Small intestine (tissue), 7 donors: ENCODE measurements around the gene SIGLEC12. TPM values are rescaled to one million over a fixed set of nuclear protein-coding genes. Genes with fewer than 3 reads are reported as not detected.
"Not testable (repeated sequence)": the region's sequence is repeated elsewhere in the genome, so short reads cannot be mapped to it uniquely, and the experiment has no call there.

Source experiments
- DNase-seq, 2 donors: peaks; one replicate each; pipeline versions ENCODE4 v3.0.0 to v3.0.0-alpha.2; 2013
- FAIRE-seq: peaks from 2 replicates; lab custom pipeline; 2012; peaks lifted over from hg19 to GRCh38; lab: Jason Lieb, UNC
- H3K27ac ChIP-seq, 3 donors: one replicate each; pipeline ENCODE4 v1.5.1; 2013; ENCODE audit warnings: low read length in 2 of 3, mild to moderate bottlenecking in 2 of 3, control low read depth in 1 of 3, inconsistent platforms in 1 of 3, low read depth in 1 of 3, moderate library complexity in 1 of 3
- H3K27me3 ChIP-seq, 3 donors: one replicate each; pipeline ENCODE4 v1.6.1; 2013; ENCODE audit warnings: low read length in 3 of 3, inconsistent platforms in 1 of 3; ENCODE audit not compliant: control insufficient read depth in 3 of 3, insufficient read depth in 3 of 3
- H3K36me3 ChIP-seq, 3 donors: one replicate each; pipeline ENCODE4 v1.6.1; 2013; ENCODE audit warnings: low read length in 3 of 3, inconsistent platforms in 1 of 3, low read depth in 1 of 3, mild to moderate bottlenecking in 1 of 3, moderate library complexity in 1 of 3; ENCODE audit not compliant: control insufficient read depth in 3 of 3, insufficient read depth in 2 of 3
- H3K4me1 ChIP-seq, 3 donors: one replicate each; pipeline ENCODE4 v1.6.1; 2013; ENCODE audit warnings: low read length in 2 of 3, inconsistent platforms in 1 of 3, low read depth in 1 of 3, mild to moderate bottlenecking in 1 of 3, moderate library complexity in 1 of 3; ENCODE audit not compliant: control insufficient read depth in 3 of 3, insufficient read depth in 2 of 3
- H3K4me3 ChIP-seq, 3 donors: one replicate each; pipeline ENCODE4 v1.5.1; 2013; ENCODE audit warnings: low read length in 3 of 3, control low read depth in 1 of 3, inconsistent platforms in 1 of 3, low read depth in 1 of 3, mild to moderate bottlenecking in 1 of 3, moderate library complexity in 1 of 3
- H3K9me3 ChIP-seq, 2 donors: one replicate each; pipeline ENCODE4 v1.6.1; 2013; ENCODE audit warnings: low read depth in 1 of 2, low read length in 1 of 2; ENCODE audit not compliant: control insufficient read depth in 2 of 2, insufficient read depth in 1 of 2
- WGBS, 3 donors: extraction: QIAGEN DNeasy Blood & Tissue Kit; methylation state at CpG; one replicate each; pipeline ENCODE4 v1.1.7; 2013; 5-methylcytosine and 5-hydroxymethylcytosine counted together
- polyA plus RNA-seq, 4 donors: library from polyadenylated mRNA; stranded (reverse) in 3 of 4; unstranded in 1 of 4; fragments of 200-250 nt in 3 of 4; fragments of 120-200 nt in 1 of 4; gene quantifications; one replicate each; pipeline versions ENCODE4 v1.2.1 to v1.2.3, GENCODE V29; 2013
- donor health status: healthy with polysubstance abuse.
- donor health status: control.
- donor health status: control.
- donor health status: Bipolar disorder and iron deficiency.
- donor health status: healthy.

SIGLEC12 gene
- polyA plus RNA-seq, 4 donors: 0.33 to 5.7 (median 2.0) TPM; not detected in 1

- Histone ChIP-seq H3K4me3 (no peak overlapping the region), H3K27me3 (no peaks in the 10 kb centered on the region), H3K4me1 (no peaks in the 10 kb centered on the region), H3K27ac (no peak overlapping the region), H3K36me3 (no peaks in the 10 kb centered on the region), H3K9me3 (no peaks in the 10 kb centered on the region)
- FAIRE-seq (no peak), DNase-seq (no peak)
- WGBS, 3 donors: 64 to 72% (median 68%) methylated on average over 11 of the region's 11 CpGs
These were observed 44.9 kb downstream of the SIGLEC12 start for GRCh38 chr19:51456541-51457290.

GRCh38 chr19:51450730-51451307 is 50.8 kb downstream of the SIGLEC12 start:
- H3K27me3 ChIP-seq: no peaks in the 10 kb centered on the region
- no peaks in the 10 kb centered on the region for H3K4me1 ChIP-seq
- H3K36me3 ChIP-seq: no peaks in the 10 kb centered on the region
- no peak overlapping the region for H3K27ac ChIP-seq
- no peak overlapping the region for H3K4me3 ChIP-seq
- WGBS, 3 donors: 75 to 85% (median 82%) methylated on average over 5 of the region's 5 CpGs
- FAIRE-seq (no peak), DNase-seq (no peak)
- no peaks in the 10 kb centered on the region for H3K9me3 ChIP-seq

DNA sequence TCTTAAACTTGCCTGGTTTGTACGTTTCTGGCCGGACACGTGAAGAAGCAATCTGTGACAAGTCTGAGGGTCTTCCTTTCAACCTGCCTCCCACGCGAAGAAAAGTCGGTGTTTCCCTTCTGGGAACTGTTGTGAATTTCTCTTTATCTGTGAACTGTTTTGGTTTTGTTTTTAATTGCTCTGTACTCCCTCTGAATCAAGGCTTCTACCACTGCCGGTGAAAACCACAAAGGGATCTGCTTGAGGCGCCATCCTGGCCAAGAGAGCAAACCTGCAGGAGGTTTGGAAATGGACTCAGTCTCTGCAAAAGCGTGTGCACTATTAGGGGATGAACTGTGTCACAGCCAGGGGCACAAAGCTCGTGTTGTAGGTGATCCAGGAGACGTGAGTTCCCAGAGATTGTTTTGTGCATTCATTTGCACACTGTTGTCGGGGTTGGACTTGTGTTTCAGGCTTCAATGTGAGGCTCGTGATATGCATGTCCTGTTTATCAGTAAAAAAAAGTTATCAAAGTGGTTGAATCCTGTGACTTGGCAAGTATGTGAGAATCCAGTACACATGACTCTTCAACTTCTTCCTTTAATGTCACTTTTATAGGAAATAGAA is 53.1 kb downstream of the SIGLEC12 start:
- Histone ChIP-seq H3K4me1 (no peaks in the 10 kb centered on the region), H3K36me3 (no peaks in the 10 kb centered on the region), H3K27me3 (no peaks in the 10 kb centered on the region), H3K27ac (no peak overlapping the region), H3K4me3 (no peak overlapping the region), H3K9me3 (no peaks in the 10 kb centered on the region)
- no peak for FAIRE-seq
- 50 to 59% (median 52%) methylated on average over 13 of the region's 13 CpGs for WGBS, 3 donors
- no peak for DNase-seq

- no peak for FAIRE-seq
- DNase-seq: no peak
These were observed 53.6 kb downstream of the SIGLEC12 start for GRCh38 chr19:51448011-51448410.

DNA sequence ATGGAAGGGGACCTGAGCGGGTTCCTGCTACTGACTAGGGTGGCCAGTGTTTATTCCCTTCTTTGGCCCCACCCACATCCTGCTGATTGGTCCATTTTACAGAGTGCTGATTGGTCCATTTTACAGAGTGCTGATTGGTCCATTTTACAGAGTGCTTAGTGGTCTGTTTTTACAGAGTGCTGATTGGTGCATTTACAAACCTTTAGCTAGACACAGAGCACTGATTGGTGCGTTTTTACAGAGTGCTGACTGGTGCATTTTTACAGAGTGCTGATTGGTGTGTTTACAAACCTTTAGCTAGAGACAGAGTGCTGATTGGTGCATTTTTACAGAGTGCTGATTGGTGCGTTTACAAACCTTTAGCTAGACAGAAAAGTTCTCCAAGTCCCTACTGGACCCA is 54.1 kb downstream of the SIGLEC12 start:
- FAIRE-seq: not testable (repeated sequence)

More at GRCh38 chr19:51448011-51448410, 53.6 kb downstream of the SIGLEC12 start:
- Histone ChIP-seq H3K9me3 (no peaks in the 10 kb centered on the region), H3K27me3 (no peaks in the 10 kb centered on the region), H3K4me1 (no peaks in the 10 kb centered on the region), H3K27ac (no peak overlapping the region), H3K36me3 (no peaks in the 10 kb centered on the region), H3K4me3 (no peak overlapping the region)
- WGBS, 3 donors: 83 to 86% (median 84%) methylated on average over 7 of the region's 7 CpGs

DNA sequence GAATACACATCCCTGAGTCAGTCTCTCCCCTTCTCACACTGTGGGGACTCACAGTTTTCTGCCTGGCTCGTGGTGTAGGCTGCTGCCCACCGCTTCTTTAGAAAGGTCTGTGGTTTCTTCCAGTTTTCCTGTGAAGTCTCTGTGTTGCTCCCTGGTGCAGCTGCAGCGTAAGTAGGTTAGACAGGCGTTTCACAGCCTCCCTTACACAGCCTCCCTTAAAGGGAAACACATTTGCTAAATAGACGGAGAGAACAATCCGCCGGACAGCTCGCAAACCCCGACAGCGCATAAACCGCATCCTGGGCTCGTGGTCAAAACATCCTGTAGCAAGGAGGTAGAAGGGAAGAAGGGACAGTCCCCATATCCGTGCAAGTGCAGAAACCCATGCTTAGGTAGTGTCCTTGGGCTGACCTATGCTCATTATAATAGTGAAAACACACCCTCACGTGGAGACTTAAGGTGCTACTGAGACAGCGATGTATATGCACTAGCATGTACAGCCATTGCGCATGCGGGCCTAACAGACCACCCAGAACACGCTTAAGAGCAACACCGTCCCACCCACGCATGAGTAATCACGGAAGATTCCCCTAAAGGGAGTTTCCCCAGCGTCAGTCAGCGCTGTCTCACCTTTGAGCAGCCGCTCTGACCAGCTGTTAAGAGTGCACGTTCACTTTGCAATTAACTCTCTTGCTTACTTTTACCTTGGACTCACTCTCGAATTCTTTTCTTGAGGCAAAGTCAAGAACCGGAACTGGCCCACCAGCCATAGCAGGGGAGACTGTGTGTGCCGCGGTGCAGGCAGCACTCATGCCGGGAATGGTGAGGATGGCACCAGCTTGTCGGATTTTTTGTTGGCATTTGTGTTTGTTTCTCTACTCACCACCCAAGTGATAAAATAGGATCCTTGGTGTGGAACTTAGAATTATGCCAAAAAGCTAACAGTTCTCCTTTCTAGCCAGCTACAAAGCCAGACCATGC is 59.9 kb downstream of the SIGLEC12 start:
- Histone ChIP-seq H3K36me3 (no peaks in the 10 kb centered on the region), H3K9me3 (no peaks in the 10 kb centered on the region), H3K27ac (peak overlapping the region in 1 of 3 donors; percentile 41), H3K4me3 (peak overlapping the region in 1 of 3 donors; percentile 5), H3K27me3 (peaks cover 0 to 5% (median 0%) of the 10 kb centered on the region in 3 donors), H3K4me1 (peaks cover 0 to 3% (median 0%) of the 10 kb centered on the region in 3 donors)
- FAIRE-seq (no peak), DNase-seq (peak in 1 of 2 donors; percentile 57)
- WGBS, 3 donors: 45 to 63% (median 56%) methylated on average over 31 of the region's 31 CpGs

More for the DNA sequence above, 54.1 kb downstream of the SIGLEC12 start:
- not testable (repeated sequence) for H3K27me3 ChIP-seq, H3K4me1 ChIP-seq, H3K9me3 ChIP-seq, H3K27ac ChIP-seq, DNase-seq, H3K36me3 ChIP-seq, H3K4me3 ChIP-seq
- WGBS, 3 donors: 70 to 87% (median 81%) methylated on average over 3 of the region's 3 CpGs
